ENCODE data around the gene MAP2K5. TPM values are rescaled to one million over a fixed set of nuclear protein-coding genes. Genes with fewer than 3 reads are reported as not detected.

Gene MAP2K5
- total and polyA plus RNA-seq, 10 of the 15 experiments (the other 5 are each of a cell fraction or from before 2014, with no cell fraction given) = 1.3 to 19.4 (median 9.6) TPM

DNA sequence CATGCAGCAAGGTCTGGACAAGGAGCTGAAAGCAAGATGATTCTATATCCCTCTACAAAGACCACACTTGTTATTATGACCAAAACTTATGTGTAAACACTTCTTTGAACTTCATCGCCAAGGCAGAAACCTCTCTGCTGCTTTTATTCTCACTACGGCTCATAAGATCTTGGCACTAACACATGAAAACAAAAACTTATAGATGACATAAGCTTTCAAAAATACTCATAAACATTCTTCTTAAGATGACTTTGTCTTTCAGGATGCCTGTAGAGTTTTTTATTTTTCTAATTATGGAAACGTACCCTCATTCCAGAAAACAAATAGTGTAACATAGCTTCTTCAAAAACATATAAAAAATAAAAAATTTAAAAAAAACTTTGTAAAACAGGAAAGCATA, 34.1 kb upstream of the MAP2K5 start:
- no peak for TF ChIP-seq LARP7 (IDR thresholded peaks at IDR 0.05)
- no peak for TF ChIP-seq SPI1 (IDR thresholded peaks at IDR 0.05; ENCODE audit: borderline replicate concordance, insufficient read depth, low read depth, low read length)
- TF ChIP-seq JUNB (IDR thresholded peaks at IDR 0.05) = peak; percentile 57; the same call in 1 of the 2 replicates
- DNase-seq (ENCODE audit: low read depth, low spot score) (no peak), FAIRE-seq (no peak), ATAC-seq (peak; percentile 19; the same call in 2 of the 3 replicates)
- Histone ChIP-seq H3K4me1 (ENCODE audit: control insufficient read depth, insufficient read depth, low read length) (peaks cover 17% of the 10 kb centered on the region), H3K27ac (ENCODE audit: control insufficient read depth, insufficient read depth) (no peak overlapping the region), H3K27me3 (replicated peaks in 1 of 2; ENCODE audit: control insufficient read depth in 2 of 2, insufficient read depth in 2 of 2, low read length in 1 of 2) (no peaks in the 10 kb centered on the region), H3K9ac (ENCODE audit: control insufficient read depth, insufficient read depth, low read length) (no peak overlapping the region), H3K4me2 (ENCODE audit: control insufficient read depth, insufficient read depth) (no peak overlapping the region), H3K4me3 (no peak overlapping the region), H3K36me3 (ENCODE audit: control insufficient read depth in 2 of 2, insufficient read depth in 2 of 2, low read length in 1 of 2) (peaks cover 0 to 3% of the 10 kb centered on the region in 2 experiments; a peak in 1 of 4 replicates), H3K79me2 (ENCODE audit: control insufficient read depth, insufficient read depth, low read length) (no peaks in the 10 kb centered on the region), H4K20me1 (ENCODE audit: control insufficient read depth, insufficient read depth) (no peaks in the 10 kb centered on the region), H3K9me3 (replicated peaks; ENCODE audit: control insufficient read depth, insufficient read depth, low read length) (no peaks in the 10 kb centered on the region), H2AFZ (ENCODE audit: control insufficient read depth, low read depth, low read length) (no peak overlapping the region)
- CTCF ChIA-PET = interaction anchor here (0.6 to 1.8 kb wide), 5 partner anchors 12 to 270 kb away, joined by 3 to 5 read pairs (median 4); partner anchors contain the start of gene C15orf61
- intact Hi-C loops (cut with micrococcal nuclease; ENCODE audit: unreplicated experiment) = no loop called here
- SMC1A ChIA-PET (ENCODE audit: uncharacterized antibody, unreplicated experiment) = interaction anchor here (0.6 to 1.3 kb wide), 3 partner anchors 13 to 328 kb away, joined by 3 to 4 read pairs (median 3); partner anchors contain the start of gene C15orf61
- POLR2A ChIA-PET = interaction anchor here (1.0 kb wide), 1 partner anchor 13 kb away, joined by 3 read pairs; no protein-coding TSS in a partner anchor
- in situ Hi-C loops (cut with MboI) = no loop called here
- RAD21 ChIA-PET (ENCODE audit: unreplicated experiment) = interaction anchor here (0.7 kb wide), 1 partner anchor 236 kb away, joined by 3 read pairs; no protein-coding TSS in a partner anchor
- WGBS (ENCODE audit: insufficient coverage, insufficient replicate concordance, low lambda C conversion rate, missing lambda C conversion rate) = 53% methylated on average over 3 of the region's 3 CpGs
- no TSS peak for BruUV-seq (replicated peaks)

DNA sequence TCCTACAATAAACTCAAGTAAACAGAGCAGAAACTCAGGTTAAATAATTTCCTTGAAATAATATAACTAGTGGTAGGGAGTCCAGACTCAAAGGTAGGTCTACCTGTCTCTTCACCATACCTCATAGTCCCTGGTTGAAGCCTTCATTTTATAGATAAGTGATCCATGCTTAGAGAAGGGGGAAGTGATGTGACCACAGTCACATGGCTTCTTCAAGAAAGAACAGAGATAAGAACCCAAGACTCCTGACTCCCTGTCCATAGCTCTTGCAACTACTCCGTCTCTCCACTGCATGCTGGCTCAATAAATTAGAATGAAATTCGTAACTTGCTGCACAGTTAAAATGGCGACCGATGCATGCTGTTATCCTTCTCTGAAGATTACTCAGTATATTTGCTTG, 32.6 kb upstream of the MAP2K5 start:
- TF ChIP-seq NFXL1 (IDR thresholded peaks at IDR 0.05; ENCODE audit: borderline replicate concordance) = no peak
- no peak for TF ChIP-seq STAT3 (IDR thresholded peaks at IDR 0.05; ENCODE audit: low read depth, low read length)
- TF ChIP-seq TCF3 (IDR thresholded peaks at IDR 0.05; ENCODE audit: borderline replicate concordance, insufficient read depth, low read depth, low read length) = no peak
- TF ChIP-seq ESRRA (IDR thresholded peaks at IDR 0.05; ENCODE audit: low read length) = no peak
- no peak for TF ChIP-seq HDAC6 (IDR thresholded peaks at IDR 0.05; ENCODE audit: unreplicated experiment)
- TF ChIP-seq MEF2A (IDR thresholded peaks at IDR 0.05; ENCODE audit: insufficient read depth, low read depth, low read length) = no peak
- no peak for TF ChIP-seq ZNF622 (IDR thresholded peaks at IDR 0.05)
- TF ChIP-seq ZNF217 (IDR thresholded peaks at IDR 0.05) = no peak
- no peak overlapping the region for H3K9ac ChIP-seq (ENCODE audit: control insufficient read depth, insufficient read depth, low read length)
- SMC1A ChIA-PET (ENCODE audit: uncharacterized antibody, unreplicated experiment) = interaction anchor here (0.7 to 1.0 kb wide), 3 partner anchors 10 to 235 kb away, joined by 3 to 4 read pairs (median 3); no protein-coding TSS in a partner anchor
- 98% methylated on average over 4 of the region's 4 CpGs for WGBS (ENCODE audit: insufficient coverage, insufficient replicate concordance, low lambda C conversion rate, missing lambda C conversion rate)
- no peaks in the 10 kb centered on the region for H3K27me3 ChIP-seq (replicated peaks in 1 of 2; ENCODE audit: control insufficient read depth in 2 of 2, insufficient read depth in 2 of 2, low read length in 1 of 2)
- FAIRE-seq (no peak), DNase-seq (ENCODE audit: low read depth, low spot score) (no peak), ATAC-seq (0 out of 3 replicates have a peak, but pooled peaks have one; percentile 7)
- no peaks in the 10 kb centered on the region for H3K9me3 ChIP-seq (replicated peaks; ENCODE audit: control insufficient read depth, insufficient read depth, low read length)
- no peak overlapping the region for H3K27ac ChIP-seq (ENCODE audit: control insufficient read depth, insufficient read depth)
- H2AFZ ChIP-seq (ENCODE audit: control insufficient read depth, low read depth, low read length) = no peak overlapping the region
- H3K4me3 ChIP-seq = no peak overlapping the region
- POLR2A ChIA-PET = interaction anchor here (0.8 kb wide), 1 partner anchor 27 kb away, joined by 6 read pairs; no protein-coding TSS in a partner anchor
- RAD21 ChIA-PET (ENCODE audit: unreplicated experiment) = interaction anchor here (0.6 to 0.9 kb wide), 2 partner anchors 49 to 327 kb away, joined by 3 read pairs; no protein-coding TSS in a partner anchor
- peaks cover 17% of the 10 kb centered on the region for H3K4me1 ChIP-seq (ENCODE audit: control insufficient read depth, insufficient read depth, low read length)
- no peak overlapping the region for H3K4me2 ChIP-seq (ENCODE audit: control insufficient read depth, insufficient read depth)
- H3K36me3 ChIP-seq (ENCODE audit: control insufficient read depth in 2 of 2, insufficient read depth in 2 of 2, low read length in 1 of 2) = peaks cover 0 to 6% of the 10 kb centered on the region in 2 experiments; a peak in 1 of 4 replicates
- H3K79me2 ChIP-seq (ENCODE audit: control insufficient read depth, insufficient read depth, low read length) = no peaks in the 10 kb centered on the region
- CTCF ChIA-PET = interaction anchor here (0.7 to 1.6 kb wide), 2 partner anchors 9 to 47 kb away, joined by 5 to 6 read pairs; no protein-coding TSS in a partner anchor
- no peaks in the 10 kb centered on the region for H4K20me1 ChIP-seq (ENCODE audit: control insufficient read depth, insufficient read depth)
- in situ Hi-C loops (cut with MboI) (no loop called here), intact Hi-C loops (cut with micrococcal nuclease; ENCODE audit: unreplicated experiment) (no loop called here)
- BruUV-seq (replicated peaks) = no TSS peak

Measured in GM12878 (cell line).